GM19397 (cell line): ENCODE results near the gene FAM200A.
"Not testable (repeated sequence)": the region's sequence is repeated elsewhere in the genome, so short reads cannot be mapped to it uniquely, and the experiment has no call there.

Experiments used
- ATAC-seq: cut with Tn5 transposase; IDR thresholded peaks from one replicate; pipeline ENCODE4 v1.9.1; 2021; ENCODE audit warnings: mild to moderate bottlenecking, moderate library complexity; ENCODE audit not compliant: unreplicated experiment

Gene FAM200A

GRCh38 chr7:99504603-99505323, 47.2 kb downstream of the FAM200A start, which contains the start of gene ZKSCAN5:
Gene ZKSCAN5, plus strand, starts transcription at chr7:99504662. Its CDS starts 1,383 bp downstream, at chr7:99506045.
- peak; percentile 81 for ATAC-seq

- ATAC-seq: no peak
Measured at GRCh38 chr7:99504281-99504602, 47.7 kb downstream of the FAM200A start.

- not testable (repeated sequence) for ATAC-seq
Measured at GRCh38 chr7:99501236-99501635, 50.7 kb downstream of the FAM200A start.

- ATAC-seq: no peak
Measured at GRCh38 chr7:99500637-99501009, 51.3 kb downstream of the FAM200A start.

GRCh38 chr7:99499721-99500636, 51.9 kb downstream of the FAM200A start, which contains the start of gene ZNF394:
Gene ZNF394, minus strand, starts transcription at chr7:99500281. Its CDS starts 188 bp downstream, at chr7:99500093.
- ATAC-seq: peak; percentile 43

- no peak for ATAC-seq
Measured at GRCh38 chr7:99499371-99499720, 52.6 kb downstream of the FAM200A start.

- no peak for ATAC-seq
Measured at GRCh38 chr7:99498546-99498944, 53.4 kb downstream of the FAM200A start.

- no peak for ATAC-seq
Measured at GRCh38 chr7:99497766-99498545, 54.0 kb downstream of the FAM200A start.
